ENCODE results near the gene CERS2. TPM values are rescaled to one million over a fixed set of nuclear protein-coding genes. Genes with fewer than 3 reads are reported as not detected.

The CERS2 gene
- total RNA-seq, 1 donor from 2014 or later, result 261 TPM

DNA sequence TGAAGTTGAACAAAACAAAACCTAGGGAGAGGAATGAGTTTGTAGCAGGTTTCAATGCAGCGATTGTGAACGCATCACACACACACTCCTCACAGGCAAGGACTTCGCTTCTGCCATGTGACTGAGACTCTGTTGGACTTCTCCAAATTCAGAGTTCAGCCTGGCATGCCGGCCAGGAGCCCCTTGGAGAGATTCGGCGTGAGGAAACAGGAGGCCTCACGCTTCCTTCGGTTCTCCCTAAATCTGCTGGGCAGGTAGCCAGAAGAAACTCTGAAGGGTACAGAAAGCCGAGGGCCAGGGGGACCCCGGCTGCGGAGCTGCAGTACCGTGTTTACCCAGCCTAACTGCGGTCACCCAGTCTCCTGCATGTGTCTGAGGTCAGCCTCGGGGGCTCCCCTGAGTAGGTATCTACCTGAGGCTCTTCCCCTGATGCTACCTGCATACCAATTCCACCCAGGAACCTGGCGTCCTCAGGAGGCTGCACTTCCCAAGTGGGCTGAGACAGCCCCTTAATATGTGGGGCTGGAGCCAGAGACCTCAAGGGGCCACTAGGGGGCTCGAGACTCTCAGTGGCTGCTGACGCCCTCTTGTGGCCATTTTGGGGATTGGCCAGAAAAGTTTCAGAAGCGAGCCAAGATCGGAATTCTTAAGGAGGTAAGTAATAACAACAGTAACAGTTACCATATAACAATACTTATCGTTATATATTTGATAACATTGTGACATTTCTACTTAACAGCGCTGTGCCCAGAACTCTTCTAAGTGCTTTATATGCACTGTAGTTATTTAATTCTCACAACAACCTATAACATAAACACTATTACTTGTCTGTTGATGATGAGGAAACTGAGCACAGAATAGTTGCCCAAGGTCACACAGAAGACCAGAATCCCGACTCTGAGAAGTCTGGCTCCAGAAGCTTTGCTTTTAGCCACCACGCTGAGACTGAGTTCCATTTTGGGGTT, 4.7 kb upstream of the CERS2 start:
- no peaks in the 10 kb centered on the region for H3K36me3 Mint-ChIP-seq (ENCODE audit: unreplicated experiment)
- H3K4me1 Mint-ChIP-seq (ENCODE audit: unreplicated experiment), result peaks cover 31% of the 10 kb centered on the region
- TF ChIP-seq, protein P1, sequence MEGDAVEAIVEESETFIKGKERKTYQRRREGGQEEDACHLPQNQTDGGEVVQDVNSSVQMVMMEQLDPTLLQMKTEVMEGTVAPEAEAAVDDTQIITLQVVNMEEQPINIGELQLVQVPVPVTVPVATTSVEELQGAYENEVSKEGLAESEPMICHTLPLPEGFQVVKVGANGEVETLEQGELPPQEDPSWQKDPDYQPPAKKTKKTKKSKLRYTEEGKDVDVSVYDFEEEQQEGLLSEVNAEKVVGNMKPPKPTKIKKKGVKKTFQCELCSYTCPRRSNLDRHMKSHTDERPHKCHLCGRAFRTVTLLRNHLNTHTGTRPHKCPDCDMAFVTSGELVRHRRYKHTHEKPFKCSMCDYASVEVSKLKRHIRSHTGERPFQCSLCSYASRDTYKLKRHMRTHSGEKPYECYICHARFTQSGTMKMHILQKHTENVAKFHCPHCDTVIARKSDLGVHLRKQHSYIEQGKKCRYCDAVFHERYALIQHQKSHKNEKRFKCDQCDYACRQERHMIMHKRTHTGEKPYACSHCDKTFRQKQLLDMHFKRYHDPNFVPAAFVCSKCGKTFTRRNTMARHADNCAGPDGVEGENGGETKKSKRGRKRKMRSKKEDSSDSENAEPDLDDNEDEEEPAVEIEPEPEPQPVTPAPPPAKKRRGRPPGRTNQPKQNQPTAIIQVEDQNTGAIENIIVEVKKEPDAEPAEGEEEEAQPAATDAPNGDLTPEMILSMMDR (IDR thresholded peaks at IDR 0.05), result peak; percentile 100
- DNase-seq (ENCODE audit: extremely low spot score, unreplicated experiment), result peak; percentile 94
- H3K27ac Mint-ChIP-seq (ENCODE audit: unreplicated experiment), result no peak overlapping the region
- H3K4me3 Mint-ChIP-seq (ENCODE audit: unreplicated experiment), result no peak overlapping the region
- no peaks in the 10 kb centered on the region for H3K9me3 Mint-ChIP-seq (ENCODE audit: unreplicated experiment)
- H3K27me3 Mint-ChIP-seq (ENCODE audit: unreplicated experiment), result no peaks in the 10 kb centered on the region

DNA sequence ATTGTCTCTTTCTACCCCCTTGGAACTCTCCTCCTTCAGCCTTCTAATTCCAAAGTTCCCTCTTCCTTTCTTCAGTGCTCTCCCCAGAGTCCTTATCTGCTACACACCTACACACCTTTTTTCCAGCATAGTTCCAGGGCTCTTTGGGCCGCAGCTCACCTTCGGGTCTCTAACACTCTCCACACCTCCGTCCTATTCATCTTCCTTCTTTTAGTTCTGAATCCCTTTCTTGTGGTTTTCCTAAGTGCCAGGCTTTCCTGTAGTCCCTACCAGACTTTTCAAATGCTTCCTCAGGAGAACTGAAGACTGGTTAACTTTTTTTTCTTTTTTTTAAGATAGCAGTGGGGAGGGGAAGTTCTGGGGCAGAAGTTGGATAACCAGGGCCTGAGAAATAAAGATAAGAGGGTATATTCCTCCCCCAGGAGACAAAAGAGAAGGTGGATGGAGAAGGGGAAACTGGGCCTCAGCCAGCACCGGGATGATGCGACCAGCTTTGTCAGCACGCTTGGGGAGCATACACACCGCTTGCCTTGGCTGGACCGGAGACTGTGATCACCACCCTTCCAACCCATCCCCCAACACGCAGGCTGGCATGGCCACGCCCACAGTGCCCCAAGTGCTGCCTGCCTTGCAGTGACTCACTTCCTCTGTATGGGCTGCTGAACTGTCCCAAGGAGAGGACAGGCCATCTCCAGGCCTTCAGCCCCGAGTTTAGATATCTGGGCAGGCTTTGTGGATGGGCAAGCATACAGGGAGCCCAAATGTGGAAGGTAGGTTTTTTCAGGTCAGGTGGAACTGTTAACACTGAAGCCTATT, 2.5 kb upstream of the CERS2 start:
- no peaks in the 10 kb centered on the region for H3K9me3 Mint-ChIP-seq (ENCODE audit: unreplicated experiment)
- DNase-seq (ENCODE audit: extremely low spot score, unreplicated experiment), result peak; percentile 90
- H3K4me1 Mint-ChIP-seq (ENCODE audit: unreplicated experiment), result peaks cover 46% of the 10 kb centered on the region
- peak overlapping the region; percentile 51 for H3K4me3 Mint-ChIP-seq (ENCODE audit: unreplicated experiment)
- no peaks in the 10 kb centered on the region for H3K27me3 Mint-ChIP-seq (ENCODE audit: unreplicated experiment)
- peak overlapping the region; percentile 96 for H3K27ac Mint-ChIP-seq (ENCODE audit: unreplicated experiment)
- TF ChIP-seq, protein P1 (IDR thresholded peaks at IDR 0.05), result no peak
- H3K36me3 Mint-ChIP-seq (ENCODE audit: unreplicated experiment), result no peaks in the 10 kb centered on the region

DNA sequence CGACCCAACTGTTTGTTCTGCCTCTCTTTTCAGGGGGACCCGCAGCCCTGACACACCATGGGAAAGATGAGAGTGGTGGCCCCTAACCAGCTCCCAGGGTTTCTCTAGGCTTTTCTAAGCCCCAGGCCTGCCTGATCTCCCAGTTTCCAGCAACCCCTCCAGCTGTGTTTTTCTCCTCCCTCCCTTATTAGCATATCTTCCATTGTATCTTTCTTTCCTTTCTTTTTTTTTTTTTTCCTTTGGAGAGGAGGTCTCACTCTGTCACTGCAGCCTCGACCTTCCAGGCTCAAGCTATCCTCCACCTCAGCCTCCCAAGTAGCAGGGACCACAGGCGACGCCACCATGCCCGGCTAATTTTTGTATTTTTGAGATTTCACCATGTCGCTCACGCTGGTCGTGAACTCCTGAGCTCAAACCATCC, 1.8 kb upstream of the CERS2 start:
- H3K9me3 Mint-ChIP-seq (ENCODE audit: unreplicated experiment), result no peaks in the 10 kb centered on the region

DNA sequence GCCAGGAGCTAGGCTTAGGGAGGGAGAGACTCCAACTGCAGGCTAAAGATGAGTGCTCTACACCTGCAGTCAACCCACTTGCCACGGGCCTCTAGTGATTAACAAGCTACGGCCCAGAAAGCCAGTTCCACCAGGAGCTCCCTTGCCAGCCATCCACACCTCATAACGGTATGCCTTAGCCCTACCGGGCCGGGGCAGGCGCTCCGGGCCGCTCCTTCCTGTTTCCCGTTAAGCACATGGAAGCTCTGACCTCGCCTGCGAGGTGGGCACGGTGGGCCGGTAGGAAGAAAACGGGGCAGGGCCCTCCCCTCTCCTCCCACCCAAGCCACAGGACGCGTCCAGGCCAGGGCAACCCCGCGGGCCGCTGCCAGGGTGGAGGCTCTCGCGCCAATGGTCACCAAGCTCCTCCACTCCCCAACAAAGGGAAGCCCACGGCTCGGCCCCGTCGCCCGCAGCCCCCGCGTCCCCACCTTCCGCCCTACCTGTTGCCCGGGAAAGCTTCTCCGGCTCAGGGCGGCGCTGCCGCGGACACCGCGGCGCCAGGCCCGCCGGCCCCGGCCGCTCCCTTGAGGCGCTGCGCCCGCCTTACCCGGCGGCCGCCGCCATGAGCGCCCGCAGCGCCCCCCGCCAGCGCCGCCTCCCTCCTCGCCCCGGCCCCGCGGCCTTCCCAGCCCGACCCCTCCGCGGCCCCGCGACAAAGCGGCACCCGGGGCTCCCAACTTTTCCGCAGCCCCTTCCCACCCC, 627 bp downstream of the CERS2 start:
- TF ChIP-seq, protein P1 (IDR thresholded peaks at IDR 0.05), result no peak
- Mint-ChIP-seq H3K27ac (ENCODE audit: unreplicated experiment) (peak overlapping the region; percentile 89), H3K4me3 (ENCODE audit: unreplicated experiment) (peak overlapping the region; percentile 83), H3K36me3 (ENCODE audit: unreplicated experiment) (no peaks in the 10 kb centered on the region), H3K27me3 (ENCODE audit: unreplicated experiment) (no peaks in the 10 kb centered on the region), H3K4me1 (ENCODE audit: unreplicated experiment) (peaks cover 53% of the 10 kb centered on the region), H3K9me3 (ENCODE audit: unreplicated experiment) (no peaks in the 10 kb centered on the region)
- no peak for DNase-seq (ENCODE audit: extremely low spot score, unreplicated experiment)

More for the DNA sequence above, 1.8 kb upstream of the CERS2 start:
- no peak for DNase-seq (ENCODE audit: extremely low spot score, unreplicated experiment)
- peak overlapping the region; percentile 12 for H3K4me3 Mint-ChIP-seq (ENCODE audit: unreplicated experiment)
- H3K36me3 Mint-ChIP-seq (ENCODE audit: unreplicated experiment), result no peaks in the 10 kb centered on the region
- peaks cover 48% of the 10 kb centered on the region for H3K4me1 Mint-ChIP-seq (ENCODE audit: unreplicated experiment)
- no peaks in the 10 kb centered on the region for H3K27me3 Mint-ChIP-seq (ENCODE audit: unreplicated experiment)
- TF ChIP-seq, protein P1 (IDR thresholded peaks at IDR 0.05), result no peak
- peak overlapping the region; percentile 96 for H3K27ac Mint-ChIP-seq (ENCODE audit: unreplicated experiment)

Data from osteocyte (in vitro differentiated cells).